ENCODE measurements around the gene RAB27A.
"Not testable (repeated sequence)": the region's sequence is repeated elsewhere in the genome, so short reads cannot be mapped to it uniquely, and the experiment has no call there.

The RAB27A gene

GRCh38 chr15:55276324-55276723, 13.3 kb downstream of the RAB27A start:
- peaks cover 46% of the 10 kb centered on the region for H3K36me3 Mint-ChIP-seq (ENCODE audit: low read depth)
- H3K27ac Mint-ChIP-seq: peak overlapping the region; percentile 96
- H3K27me3 Mint-ChIP-seq (ENCODE audit: low read depth): no peaks in the 10 kb centered on the region
- DNase-seq (ENCODE audit: low spot score): no peak
- H3K4me3 Mint-ChIP-seq: peak overlapping the region; percentile 76
- H3K4me1 Mint-ChIP-seq (ENCODE audit: low read depth): peaks cover 70% of the 10 kb centered on the region
- H3K9me3 Mint-ChIP-seq: peaks cover 10% of the 10 kb centered on the region

DNA sequence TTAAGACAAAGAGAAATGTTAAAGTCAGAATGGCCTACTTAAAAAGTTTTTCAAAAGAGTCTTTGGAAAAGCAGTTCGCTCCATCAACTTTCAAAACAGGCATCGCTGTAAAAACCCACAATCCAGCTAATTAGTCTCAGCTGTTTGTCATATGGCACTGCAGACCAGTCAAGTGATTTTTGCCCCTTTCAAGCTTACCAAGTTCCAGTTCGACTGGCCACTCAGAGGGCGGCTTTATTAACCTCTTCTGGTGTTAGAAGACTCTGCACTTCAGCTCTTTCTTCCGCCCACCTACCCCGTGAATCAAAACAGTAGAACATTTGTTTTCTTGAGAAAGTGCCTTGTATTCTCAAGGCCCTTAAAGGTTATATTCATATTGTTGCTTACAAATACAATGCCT, 19.3 kb downstream of the RAB27A start:
- Mint-ChIP-seq H3K4me3 (no peak overlapping the region), H3K9me3 (peaks cover 10% of the 10 kb centered on the region), H3K4me1 (ENCODE audit: low read depth) (peaks cover 76% of the 10 kb centered on the region), H3K36me3 (ENCODE audit: low read depth) (peaks cover 62% of the 10 kb centered on the region), H3K27me3 (ENCODE audit: low read depth) (no peaks in the 10 kb centered on the region), H3K27ac (peak overlapping the region; percentile 8)
- peak; percentile 23 for DNase-seq (ENCODE audit: low spot score)

DNA sequence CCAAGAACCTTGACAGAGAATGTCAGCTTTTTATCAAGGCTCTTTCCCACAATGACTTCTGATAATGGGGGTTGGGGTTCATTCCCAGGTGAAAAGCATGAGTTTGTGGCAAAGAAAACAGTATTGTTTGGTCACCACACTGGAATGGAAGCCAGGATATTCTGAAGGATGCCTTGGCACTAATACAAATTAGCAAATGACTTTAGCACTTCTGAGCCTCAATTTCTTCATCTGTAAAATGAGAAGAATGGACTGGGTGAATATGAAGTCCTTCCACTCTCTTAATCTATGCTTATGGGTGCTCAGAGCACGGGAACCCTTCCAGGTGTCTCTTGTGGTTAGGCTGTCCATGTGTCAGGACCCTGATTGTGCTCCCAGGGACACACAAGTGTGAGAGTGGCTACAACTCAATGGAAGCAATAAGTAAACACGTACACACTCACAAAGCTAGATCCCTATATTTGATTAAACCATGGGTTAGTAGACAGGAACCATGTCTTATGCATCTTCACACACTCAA, 21.4 kb downstream of the RAB27A start:
- no peaks in the 10 kb centered on the region for H3K27me3 Mint-ChIP-seq (ENCODE audit: low read depth)
- H3K4me3 Mint-ChIP-seq: peak overlapping the region; percentile 73
- peak overlapping the region; percentile 95 for H3K27ac Mint-ChIP-seq
- peaks cover 57% of the 10 kb centered on the region for H3K36me3 Mint-ChIP-seq (ENCODE audit: low read depth)
- H3K9me3 Mint-ChIP-seq: no peaks in the 10 kb centered on the region
- peaks cover 70% of the 10 kb centered on the region for H3K4me1 Mint-ChIP-seq (ENCODE audit: low read depth)
- no peak for DNase-seq (ENCODE audit: low spot score)

DNA sequence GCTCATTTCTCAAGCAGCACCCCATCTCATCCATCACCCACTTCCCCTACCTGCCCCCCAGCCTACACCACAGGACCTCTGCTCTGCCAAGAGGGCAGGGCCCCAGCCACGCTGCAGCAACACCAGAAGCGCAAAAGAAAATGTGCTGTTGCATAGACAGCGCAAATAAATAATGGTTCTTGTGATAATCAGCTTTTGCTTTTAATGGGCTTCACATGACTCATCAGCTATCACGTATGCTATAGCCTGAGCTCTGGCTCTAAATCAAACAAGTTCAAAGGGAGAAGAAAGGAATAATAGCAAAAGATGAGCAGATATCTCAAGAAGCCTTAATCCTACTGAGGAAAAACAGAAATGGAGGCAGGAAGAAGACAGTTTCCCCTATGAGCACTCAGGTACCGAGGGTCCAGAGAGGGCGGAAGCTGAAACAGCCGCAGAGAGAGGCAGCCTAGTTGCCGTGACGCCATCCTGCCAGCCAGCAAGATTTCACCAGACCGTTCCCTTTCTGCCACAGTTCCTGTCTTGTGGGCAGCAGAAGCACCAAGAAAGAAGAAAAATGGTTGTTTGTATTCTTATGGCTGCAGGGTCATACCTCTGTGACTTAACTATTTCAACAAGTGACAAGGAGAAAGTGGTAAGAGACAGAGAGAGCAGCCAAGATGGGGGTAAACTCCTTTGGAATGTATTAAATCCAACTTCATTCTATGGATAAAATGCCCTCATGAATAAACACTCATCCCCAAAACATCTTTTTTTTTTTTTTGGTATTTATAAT, 22.0 kb downstream of the RAB27A start:
- no peaks in the 10 kb centered on the region for H3K9me3 Mint-ChIP-seq
- DNase-seq (ENCODE audit: low spot score): peak; percentile 65
- peak overlapping the region; percentile 73 for H3K4me3 Mint-ChIP-seq
- peaks cover 58% of the 10 kb centered on the region for H3K36me3 Mint-ChIP-seq (ENCODE audit: low read depth)
- no peaks in the 10 kb centered on the region for H3K27me3 Mint-ChIP-seq (ENCODE audit: low read depth)
- H3K4me1 Mint-ChIP-seq (ENCODE audit: low read depth): peaks cover 68% of the 10 kb centered on the region
- peak overlapping the region; percentile 95 for H3K27ac Mint-ChIP-seq

DNA sequence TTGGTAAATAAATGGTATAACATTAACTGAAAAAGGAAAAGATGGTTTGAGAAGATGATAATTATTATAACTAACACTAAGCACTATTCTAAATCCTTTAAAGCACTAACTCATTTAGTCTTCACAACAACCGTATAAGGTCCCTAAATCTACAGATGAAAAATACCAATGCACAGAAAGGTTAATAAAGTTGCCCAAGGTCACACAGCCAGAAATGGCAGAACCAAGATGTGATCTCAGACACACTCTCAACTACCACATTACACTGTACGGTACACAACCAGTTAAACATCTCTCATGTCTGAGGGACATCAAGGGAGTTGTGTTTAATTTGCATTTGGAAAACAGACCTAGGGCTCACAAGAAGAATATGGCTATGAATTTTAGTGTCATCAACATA, 23.1 kb downstream of the RAB27A start:
- no peak for DNase-seq (ENCODE audit: low spot score)
- Mint-ChIP-seq H3K4me1 (ENCODE audit: low read depth) (peaks cover 62% of the 10 kb centered on the region), H3K9me3 (no peaks in the 10 kb centered on the region), H3K4me3 (peak overlapping the region; percentile 73), H3K36me3 (ENCODE audit: low read depth) (peaks cover 58% of the 10 kb centered on the region), H3K27me3 (ENCODE audit: low read depth) (no peaks in the 10 kb centered on the region), H3K27ac (peak overlapping the region; percentile 95)

- H3K9me3 Mint-ChIP-seq: no peaks in the 10 kb centered on the region
- peaks cover 40% of the 10 kb centered on the region for H3K4me1 Mint-ChIP-seq (ENCODE audit: low read depth)
- no peaks in the 10 kb centered on the region for H3K27me3 Mint-ChIP-seq (ENCODE audit: low read depth)
- no peak for DNase-seq (ENCODE audit: low spot score)
- no peak overlapping the region for H3K27ac Mint-ChIP-seq
- peaks cover 52% of the 10 kb centered on the region for H3K36me3 Mint-ChIP-seq (ENCODE audit: low read depth)
- H3K4me3 Mint-ChIP-seq: no peak overlapping the region
These were observed 29.0 kb downstream of the RAB27A start for GRCh38 chr15:55260562-55261131.

DNA sequence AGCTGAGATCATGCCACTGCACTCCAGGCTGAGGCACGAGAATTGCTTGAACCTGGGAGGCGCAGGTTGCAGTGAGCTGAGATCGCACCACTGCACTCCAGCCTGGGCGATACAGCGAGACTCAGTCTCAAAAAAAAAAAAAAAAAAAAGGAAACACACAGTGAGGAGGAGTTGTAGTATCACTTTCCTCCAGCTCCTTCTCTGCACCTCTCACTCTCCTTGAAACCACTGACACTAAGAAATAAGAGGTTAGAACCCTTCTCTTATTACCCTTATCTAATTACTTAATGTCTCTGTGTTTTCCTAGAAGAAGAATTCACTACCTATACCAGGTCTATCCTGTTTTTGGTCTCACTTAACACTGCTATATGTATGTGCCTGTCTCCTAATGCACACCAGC, 31.7 kb downstream of the RAB27A start:
- Mint-ChIP-seq H3K4me3 (peak overlapping the region; percentile 7), H3K36me3 (ENCODE audit: low read depth) (peaks cover 41% of the 10 kb centered on the region), H3K27me3 (ENCODE audit: low read depth) (no peaks in the 10 kb centered on the region), H3K27ac (peak overlapping the region; percentile 69), H3K9me3 (no peaks in the 10 kb centered on the region), H3K4me1 (ENCODE audit: low read depth) (peaks cover 50% of the 10 kb centered on the region)
- no peak for DNase-seq (ENCODE audit: low spot score)

DNA sequence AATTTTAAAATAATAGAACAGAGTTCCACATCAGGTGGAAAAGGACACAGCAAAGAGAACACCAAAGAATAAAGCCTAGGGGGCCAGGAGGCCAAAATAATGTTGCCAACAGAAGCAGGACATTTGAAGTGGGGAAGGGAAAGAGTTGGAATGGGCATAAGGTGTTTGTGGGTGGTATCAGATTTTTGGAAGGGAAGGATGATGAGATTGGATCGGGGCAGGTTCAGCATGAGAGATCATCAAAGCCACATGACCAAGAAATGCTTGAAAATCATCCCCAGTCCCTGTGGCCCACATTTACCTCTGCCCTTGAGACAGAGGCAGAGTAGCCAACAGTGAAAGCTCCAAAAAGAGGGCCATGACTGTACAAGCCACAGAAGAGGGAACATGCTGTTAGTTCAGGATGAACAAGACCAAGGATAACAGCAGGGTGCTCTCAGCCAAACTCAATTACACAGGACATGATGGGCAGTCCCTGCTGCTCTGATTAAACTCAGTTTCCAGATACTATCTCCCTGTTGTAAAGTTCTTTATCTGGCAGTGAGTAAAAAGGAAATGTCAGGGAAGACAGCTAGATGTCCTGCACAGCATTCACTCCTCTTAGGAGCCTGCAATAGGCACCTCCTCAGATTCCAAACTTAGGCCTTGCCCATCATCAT, 32.5 kb downstream of the RAB27A start:
- no peaks in the 10 kb centered on the region for H3K27me3 Mint-ChIP-seq (ENCODE audit: low read depth)
- DNase-seq (ENCODE audit: low spot score): no peak
- peak overlapping the region; percentile 68 for H3K27ac Mint-ChIP-seq
- peaks cover 52% of the 10 kb centered on the region for H3K4me1 Mint-ChIP-seq (ENCODE audit: low read depth)
- peaks cover 37% of the 10 kb centered on the region for H3K36me3 Mint-ChIP-seq (ENCODE audit: low read depth)
- peak overlapping the region; percentile 7 for H3K4me3 Mint-ChIP-seq
- no peaks in the 10 kb centered on the region for H3K9me3 Mint-ChIP-seq

GRCh38 chr15:55256281-55257011, 33.2 kb downstream of the RAB27A start:
- Mint-ChIP-seq H3K4me1 (ENCODE audit: low read depth) (peaks cover 57% of the 10 kb centered on the region), H3K36me3 (ENCODE audit: low read depth) (peaks cover 40% of the 10 kb centered on the region), H3K4me3 (peak overlapping the region; percentile 83), H3K27me3 (ENCODE audit: low read depth) (no peaks in the 10 kb centered on the region), H3K27ac (peak overlapping the region; percentile 88), H3K9me3 (no peaks in the 10 kb centered on the region)
- no peak for DNase-seq (ENCODE audit: low spot score)

DNA sequence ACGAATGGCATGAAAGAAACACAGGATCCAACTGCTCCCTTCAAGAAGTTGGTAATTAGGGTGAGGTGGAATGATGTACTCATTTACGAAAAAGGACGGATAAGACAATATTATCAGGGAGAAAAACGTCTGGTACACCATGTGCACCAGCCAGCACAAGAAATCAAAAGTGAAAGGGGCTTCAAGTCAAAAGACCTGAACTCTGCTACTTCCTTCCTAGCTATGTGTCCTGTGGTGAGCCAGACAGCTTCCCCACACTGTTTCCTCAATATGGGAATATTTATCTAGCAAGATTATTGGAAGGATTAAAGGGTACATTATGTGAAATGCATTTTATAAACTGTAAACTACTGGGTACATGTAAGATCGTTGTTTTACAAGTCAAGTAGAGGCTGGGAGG, 33.9 kb downstream of the RAB27A start:
- Mint-ChIP-seq H3K27me3 (ENCODE audit: low read depth) (no peaks in the 10 kb centered on the region), H3K27ac (peak overlapping the region; percentile 88), H3K4me1 (ENCODE audit: low read depth) (peaks cover 64% of the 10 kb centered on the region), H3K4me3 (peak overlapping the region; percentile 83), H3K9me3 (no peaks in the 10 kb centered on the region), H3K36me3 (ENCODE audit: low read depth) (peaks cover 44% of the 10 kb centered on the region)
- no peak for DNase-seq (ENCODE audit: low spot score)

DNA sequence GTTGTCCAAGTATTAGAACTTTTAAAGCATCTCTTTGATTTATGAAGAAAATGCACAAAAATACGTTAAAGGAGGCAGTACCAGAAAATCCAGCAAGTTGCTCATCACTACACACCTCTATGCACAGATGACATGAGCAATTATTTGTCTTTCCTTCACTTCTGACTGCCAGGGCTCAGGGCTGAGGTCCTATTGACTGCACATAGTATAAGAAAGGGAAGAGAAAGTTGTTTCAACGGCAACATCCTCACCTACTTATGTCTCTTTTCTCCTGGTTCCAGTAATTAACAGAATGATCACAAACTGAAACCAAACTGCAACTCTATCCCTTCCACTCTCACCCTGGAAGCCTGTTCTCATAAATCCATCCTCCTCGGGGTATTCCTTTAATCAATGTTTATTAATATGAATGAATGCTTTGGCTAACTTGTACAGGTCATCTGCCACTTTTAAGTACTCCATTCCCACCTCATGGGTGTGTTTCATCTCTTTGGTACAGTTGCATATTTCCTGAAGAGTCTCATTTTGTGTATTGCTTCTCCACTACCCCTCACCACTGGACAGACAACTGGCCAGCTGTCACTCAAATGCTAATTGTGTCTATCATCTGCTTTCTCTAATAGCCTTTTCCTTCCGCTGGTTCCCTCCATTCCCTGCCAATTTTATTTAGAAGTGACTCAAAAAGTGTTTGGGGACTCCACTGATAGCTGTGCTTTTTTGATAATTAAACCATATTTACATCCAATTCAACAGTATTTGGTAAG, 34.5 kb downstream of the RAB27A start:
- peak overlapping the region; percentile 83 for H3K4me3 Mint-ChIP-seq
- no peak for DNase-seq (ENCODE audit: low spot score)
- peaks cover 40% of the 10 kb centered on the region for H3K36me3 Mint-ChIP-seq (ENCODE audit: low read depth)
- no peaks in the 10 kb centered on the region for H3K9me3 Mint-ChIP-seq
- peaks cover 65% of the 10 kb centered on the region for H3K4me1 Mint-ChIP-seq (ENCODE audit: low read depth)
- H3K27me3 Mint-ChIP-seq (ENCODE audit: low read depth): no peaks in the 10 kb centered on the region
- peak overlapping the region; percentile 88 for H3K27ac Mint-ChIP-seq

DNA sequence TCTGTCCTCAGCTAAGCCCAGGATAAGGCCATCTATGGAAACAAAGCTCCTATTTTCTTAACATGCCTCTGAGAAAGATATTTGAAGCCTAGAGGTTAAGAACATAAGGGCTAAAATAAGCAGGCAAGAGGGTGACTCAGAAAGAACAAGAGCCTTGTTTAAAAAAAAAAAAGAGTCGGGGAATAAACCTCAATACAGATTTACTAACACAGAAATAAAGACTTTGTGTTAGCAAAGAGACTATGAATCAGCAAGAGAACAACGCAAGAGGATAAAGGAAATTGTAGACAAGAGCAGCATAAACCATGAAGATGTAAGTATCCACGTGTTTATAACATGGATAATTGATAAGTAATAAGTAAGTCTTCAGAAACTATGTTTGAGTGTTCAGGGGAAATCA, 36.0 kb downstream of the RAB27A start:
- Mint-ChIP-seq H3K4me3 (no peak overlapping the region), H3K27me3 (ENCODE audit: low read depth) (no peaks in the 10 kb centered on the region), H3K4me1 (ENCODE audit: low read depth) (peaks cover 72% of the 10 kb centered on the region), H3K9me3 (no peaks in the 10 kb centered on the region), H3K36me3 (ENCODE audit: low read depth) (peaks cover 39% of the 10 kb centered on the region), H3K27ac (peak overlapping the region; percentile 37)
- DNase-seq (ENCODE audit: low spot score): no peak

DNA sequence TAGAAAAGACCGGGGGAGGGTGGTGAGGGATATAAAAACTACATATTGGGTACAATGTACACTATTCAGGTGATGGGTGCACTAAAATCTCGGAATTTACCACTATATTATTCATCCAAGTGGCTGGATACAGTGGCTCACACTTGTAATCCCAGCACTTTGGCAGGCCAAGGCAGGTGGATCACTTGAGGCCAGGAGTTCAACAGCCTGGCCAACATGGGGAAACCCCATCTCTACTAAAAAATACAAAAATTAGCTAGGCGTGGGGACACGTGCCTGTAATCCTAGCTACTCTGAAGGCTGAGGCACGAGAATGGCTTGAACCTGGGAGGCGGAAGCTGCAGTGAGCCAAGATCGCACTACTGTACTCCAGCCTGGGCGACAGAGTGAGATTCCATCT, 37.4 kb downstream of the RAB27A start:
- H3K9me3 Mint-ChIP-seq; H3K27ac Mint-ChIP-seq; H3K4me3 Mint-ChIP-seq; H3K27me3 Mint-ChIP-seq (ENCODE audit: low read depth); DNase-seq (ENCODE audit: low spot score): not testable (repeated sequence)
- Mint-ChIP-seq H3K4me1 (ENCODE audit: low read depth) (peaks cover 72% of the 10 kb centered on the region), H3K36me3 (ENCODE audit: low read depth) (peaks cover 41% of the 10 kb centered on the region)
